Measurements from ENCODE around the gene RAB42.

RAB42 gene

GRCh38 chr1:28551381-28551780 is 40.7 kb upstream of the RAB42 start:
- no peak overlapping the region for H2AFZ ChIP-seq (ENCODE audit: low read length)
- no peaks in the 10 kb centered on the region for H3K36me3 ChIP-seq (ENCODE audit: insufficient read depth, low read length)
- H3K9ac ChIP-seq (ENCODE audit: low read depth, low read length, poor library complexity, severe bottlenecking): no peak overlapping the region

GRCh38 chr1:28552758-28553663 is 39.1 kb upstream of the RAB42 start, which contains the start of gene TRNAU1AP:
Gene TRNAU1AP (plus strand): TSS chr1:28553085. CDS start chr1:28553111, 26 bp downstream.
- Histone ChIP-seq H3F3A (ENCODE audit: low read depth) (no peaks in the 10 kb centered on the region), H3K36me3 (ENCODE audit: insufficient read depth, low read length) (no peaks in the 10 kb centered on the region), H2AFZ (ENCODE audit: low read length) (peak within 1 kb of the TSS; percentile 100), H3K9me3 (ENCODE audit: insufficient read depth, low read depth, low read length) (no peaks in the 10 kb centered on the region), H3K4me1 (ENCODE audit: insufficient read depth, low read length, poor library complexity, severe bottlenecking) (peaks cover 5% of the 10 kb centered on the region), H3K9me2 (replicated peaks; ENCODE audit: low read depth, low read length) (no peaks in the 10 kb centered on the region), H3K4me2 (ENCODE audit: low read depth, low read length, poor library complexity, severe bottlenecking) (peak within 1 kb of the TSS; percentile 73), H3K27me3 (ENCODE audit: insufficient read depth, low read length, poor library complexity, severe bottlenecking) (no peaks in the 10 kb centered on the region), H3K9ac (ENCODE audit: low read depth, low read length, poor library complexity, severe bottlenecking) (peak within 1 kb of the TSS; percentile 95), H3K79me2 (ENCODE audit: insufficient read depth, low read length) (peaks cover 18% of the 10 kb centered on the region; the same call in 1 of the 2 replicates), H3K4me3 (ENCODE audit: low read length, poor library complexity, severe bottlenecking) (peak within 1 kb of the TSS; percentile 98), H4K20me1 (ENCODE audit: insufficient read depth, low read length, poor library complexity, severe bottlenecking) (no peaks in the 10 kb centered on the region)
- TF ChIP-seq CTCF (conservative IDR thresholded peaks at IDR 0.05; ENCODE audit: low read length) (no peak), EZH2phosphoT487 (IDR thresholded peaks at IDR 0.05; ENCODE audit: borderline replicate concordance) (no peak)

More at GRCh38 chr1:28551381-28551780, 40.7 kb upstream of the RAB42 start:
- Histone ChIP-seq H3K4me3 (ENCODE audit: low read length, poor library complexity, severe bottlenecking) (no peak overlapping the region), H3K9me3 (ENCODE audit: insufficient read depth, low read depth, low read length) (no peaks in the 10 kb centered on the region), H3F3A (ENCODE audit: low read depth) (no peaks in the 10 kb centered on the region), H3K4me1 (ENCODE audit: insufficient read depth, low read length, poor library complexity, severe bottlenecking) (peaks cover 5% of the 10 kb centered on the region), H3K27me3 (ENCODE audit: insufficient read depth, low read length, poor library complexity, severe bottlenecking) (no peaks in the 10 kb centered on the region), H3K4me2 (ENCODE audit: low read depth, low read length, poor library complexity, severe bottlenecking) (no peak overlapping the region), H3K79me2 (ENCODE audit: insufficient read depth, low read length) (peaks cover 18% of the 10 kb centered on the region; the same call in 1 of the 2 replicates), H3K9me2 (replicated peaks; ENCODE audit: low read depth, low read length) (no peaks in the 10 kb centered on the region), H4K20me1 (ENCODE audit: insufficient read depth, low read length, poor library complexity, severe bottlenecking) (no peaks in the 10 kb centered on the region)
- no peak for TF ChIP-seq EZH2phosphoT487 (IDR thresholded peaks at IDR 0.05; ENCODE audit: borderline replicate concordance)
- no peak for TF ChIP-seq CTCF (conservative IDR thresholded peaks at IDR 0.05; ENCODE audit: low read length)

GRCh38 chr1:28560886-28561285 is 31.2 kb upstream of the RAB42 start:
- no peaks in the 10 kb centered on the region for H4K20me1 ChIP-seq (ENCODE audit: insufficient read depth, low read length, poor library complexity, severe bottlenecking)
- H3K4me2 ChIP-seq (ENCODE audit: low read depth, low read length, poor library complexity, severe bottlenecking): no peak overlapping the region
- no peaks in the 10 kb centered on the region for H3K9me3 ChIP-seq (ENCODE audit: insufficient read depth, low read depth, low read length)
- peaks cover 28% of the 10 kb centered on the region; the same call in 1 of the 2 replicates for H3K36me3 ChIP-seq (ENCODE audit: insufficient read depth, low read length)
- no peaks in the 10 kb centered on the region for H3K27me3 ChIP-seq (ENCODE audit: insufficient read depth, low read length, poor library complexity, severe bottlenecking)
- H3K9me2 ChIP-seq (replicated peaks; ENCODE audit: low read depth, low read length): no peaks in the 10 kb centered on the region
- H3K79me2 ChIP-seq (ENCODE audit: insufficient read depth, low read length): no peaks in the 10 kb centered on the region
- no peak overlapping the region for H3K4me3 ChIP-seq (ENCODE audit: low read length, poor library complexity, severe bottlenecking)
- TF ChIP-seq CTCF (conservative IDR thresholded peaks at IDR 0.05; ENCODE audit: low read length) (no peak), EZH2phosphoT487 (IDR thresholded peaks at IDR 0.05; ENCODE audit: borderline replicate concordance) (no peak)
- no peak overlapping the region for H2AFZ ChIP-seq (ENCODE audit: low read length)
- no peaks in the 10 kb centered on the region for H3F3A ChIP-seq (ENCODE audit: low read depth)
- no peak overlapping the region for H3K9ac ChIP-seq (ENCODE audit: low read depth, low read length, poor library complexity, severe bottlenecking)
- H3K4me1 ChIP-seq (ENCODE audit: insufficient read depth, low read length, poor library complexity, severe bottlenecking): no peaks in the 10 kb centered on the region

Measured in Loucy (cell line).